ENCODE data around the gene TLL2.
A peak's percentile ranks its signal among the peaks of the same experiment; 100 is the strongest.

TLL2 gene

GRCh38 chr10:96497391-96497790, 16.3 kb downstream of the TLL2 start:
- no peak for TF ChIP-seq CTCF (IDR thresholded peaks at IDR 0.05; ENCODE audit: control insufficient read depth, extremely low read depth, insufficient read depth)
- no peak overlapping the region for H3K4me3 ChIP-seq (ENCODE audit: low read depth, low read length)
- DNase-seq (ENCODE audit: low read depth): no peak

GRCh38 chr10:96496281-96496925, 17.3 kb downstream of the TLL2 start:
- no peak overlapping the region for H3K4me3 ChIP-seq (ENCODE audit: low read depth, low read length)
- no peak for TF ChIP-seq CTCF (IDR thresholded peaks at IDR 0.05; ENCODE audit: control insufficient read depth, extremely low read depth, insufficient read depth)
- DNase-seq (ENCODE audit: low read depth): no peak

- H3K4me3 ChIP-seq (ENCODE audit: low read depth, low read length): no peak overlapping the region
- no peak for TF ChIP-seq CTCF (IDR thresholded peaks at IDR 0.05; ENCODE audit: control insufficient read depth, extremely low read depth, insufficient read depth)
- DNase-seq (ENCODE audit: low read depth): no peak
These were observed 18.2 kb downstream of the TLL2 start for GRCh38 chr10:96495544-96495943.

GRCh38 chr10:96494694-96495093, 19.0 kb downstream of the TLL2 start:
- no peak for TF ChIP-seq CTCF (IDR thresholded peaks at IDR 0.05; ENCODE audit: control insufficient read depth, extremely low read depth, insufficient read depth)
- H3K4me3 ChIP-seq (ENCODE audit: low read depth, low read length): no peak overlapping the region
- DNase-seq (ENCODE audit: low read depth): no peak

- no peak for DNase-seq (ENCODE audit: low read depth)
- TF ChIP-seq CTCF (IDR thresholded peaks at IDR 0.05; ENCODE audit: control insufficient read depth, extremely low read depth, insufficient read depth): no peak
- H3K4me3 ChIP-seq (ENCODE audit: low read depth, low read length): no peak overlapping the region
These were observed 19.7 kb downstream of the TLL2 start for GRCh38 chr10:96493871-96494525.

GRCh38 chr10:96493254-96493653, 20.5 kb downstream of the TLL2 start:
- H3K4me3 ChIP-seq (ENCODE audit: low read depth, low read length): no peak overlapping the region
- TF ChIP-seq CTCF (IDR thresholded peaks at IDR 0.05; ENCODE audit: control insufficient read depth, extremely low read depth, insufficient read depth): no peak
- no peak for DNase-seq (ENCODE audit: low read depth)

- no peak for DNase-seq (ENCODE audit: low read depth)
These were observed 22.4 kb downstream of the TLL2 start for GRCh38 chr10:96491303-96491702.

More at GRCh38 chr10:96491303-96491702, 22.4 kb downstream of the TLL2 start:
- TF ChIP-seq CTCF (IDR thresholded peaks at IDR 0.05; ENCODE audit: control insufficient read depth, extremely low read depth, insufficient read depth): peak; percentile 58
- no peak overlapping the region for H3K4me3 ChIP-seq (ENCODE audit: low read depth, low read length)
